OCI-LY1 (cell line): Measurements from ENCODE around the gene TXNIP.
A peak's percentile ranks its signal among the peaks of the same experiment; 100 is the strongest.

Experiments used
- H2AFZ ChIP-seq: fragments of 200-600 bp; sonication (generic), shearing (Covaris generic); 2 replicates; pipeline ENCODE4 v1.6.0; 2014; ENCODE audit warnings: antibody characterized with exemption, mild to moderate bottlenecking, low read length
- H3F3A ChIP-seq: fragments of 200-600 bp; sonication (generic), shearing (Covaris generic); 2 replicates; pipeline ENCODE4 v1.6.0; 2014; ENCODE audit warnings: mild to moderate bottlenecking, antibody characterized with exemption, low read length, moderate library complexity; ENCODE audit not compliant: insufficient read depth
- H3K27ac ChIP-seq: fragments of 200-600 bp; sonication (generic); 2 replicates; pipeline ENCODE4 v1.5.1; 2014; ENCODE audit warnings: low read length, mixed run types, mild to moderate bottlenecking, low read depth; ENCODE audit not compliant: poor library complexity, severe bottlenecking
- H3K27me3 ChIP-seq: fragments of 200-600 bp; sonication (generic); 2 replicates; pipeline ENCODE4 v1.6.0; 2014; ENCODE audit warnings: antibody characterized with exemption, mild to moderate bottlenecking, low read length, moderate library complexity; ENCODE audit not compliant: insufficient read depth
- H3K36me3 ChIP-seq: fragments of 200-600 bp; sonication (generic); 2 replicates; pipeline ENCODE4 v1.6.1; 2014; ENCODE audit warnings: mild to moderate bottlenecking, antibody characterized with exemption, low read length, moderate library complexity, mixed read lengths; ENCODE audit not compliant: insufficient read depth
- H3K4me1 ChIP-seq: fragments of 200-600 bp; sonication (generic); 2 replicates; pipeline ENCODE4 v1.5.1; 2014; ENCODE audit warnings: mild to moderate bottlenecking, low read length, moderate library complexity; ENCODE audit not compliant: insufficient read depth, severe bottlenecking
- H3K4me2 ChIP-seq: fragments of 200-600 bp; sonication (generic), shearing (Covaris generic); 2 replicates; pipeline ENCODE4 v1.6.1; 2014; ENCODE audit warnings: low read length
- H3K4me3 ChIP-seq: fragments of 200-600 bp; sonication (generic); 2 replicates; pipeline ENCODE4 v1.5.1; 2014; ENCODE audit warnings: low read length, low read depth, mild to moderate bottlenecking, mixed read lengths; ENCODE audit not compliant: poor library complexity, severe bottlenecking
- H3K79me2 ChIP-seq: fragments of 200-600 bp; shearing (Covaris generic); 2 replicates; pipeline ENCODE4 v1.6.1; 2016; ENCODE audit warnings: mixed run types, low read length, mixed read lengths; ENCODE audit not compliant: insufficient read depth
- H3K9ac ChIP-seq: fragments of 200-600 bp; sonication (generic), shearing (Covaris generic); 2 replicates; pipeline ENCODE4 v1.6.1; 2014; ENCODE audit warnings: mild to moderate bottlenecking, low read length, mixed read lengths
- H3K9me2 ChIP-seq: fragments of 200-600 bp; sonication (generic), shearing (Covaris generic); 2 replicates; pipeline ENCODE4 v1.6.1; 2014; ENCODE audit warnings: low read depth, mild to moderate bottlenecking, low read length, mixed read lengths
- H3K9me3 ChIP-seq: fragments of 200-600 bp; shearing (Covaris generic); 2 replicates; pipeline ENCODE4 v1.6.1; 2014; ENCODE audit warnings: low read length, mixed read lengths
- H4K20me1 ChIP-seq: fragments of 200-600 bp; sonication (generic), shearing (Covaris generic); 2 replicates; pipeline ENCODE4 v1.6.0; 2016; ENCODE audit warnings: mild to moderate bottlenecking, low read length; ENCODE audit not compliant: insufficient read depth
- EZH2 ChIP-seq: fragments of 200-600 bp; sonication (generic), shearing (Covaris generic); IDR thresholded peaks from 2 replicates; pipeline ENCODE4 v1.8.0; 2017; ENCODE audit warnings: borderline replicate concordance, mixed run types, mild to moderate bottlenecking, antibody characterized with exemption, low read length, moderate library complexity, mixed read lengths
- TF ChIP-seq, protein P1 (sequence below): fragments of 200-600 bp; sonication (generic), shearing (Covaris generic); IDR thresholded peaks from 2 replicates; pipeline ENCODE4 v1.5.1; 2017; ENCODE audit warnings: mild to moderate bottlenecking, antibody characterized with exemption, low read length, moderate library complexity, mixed read lengths

TXNIP gene

DNA sequence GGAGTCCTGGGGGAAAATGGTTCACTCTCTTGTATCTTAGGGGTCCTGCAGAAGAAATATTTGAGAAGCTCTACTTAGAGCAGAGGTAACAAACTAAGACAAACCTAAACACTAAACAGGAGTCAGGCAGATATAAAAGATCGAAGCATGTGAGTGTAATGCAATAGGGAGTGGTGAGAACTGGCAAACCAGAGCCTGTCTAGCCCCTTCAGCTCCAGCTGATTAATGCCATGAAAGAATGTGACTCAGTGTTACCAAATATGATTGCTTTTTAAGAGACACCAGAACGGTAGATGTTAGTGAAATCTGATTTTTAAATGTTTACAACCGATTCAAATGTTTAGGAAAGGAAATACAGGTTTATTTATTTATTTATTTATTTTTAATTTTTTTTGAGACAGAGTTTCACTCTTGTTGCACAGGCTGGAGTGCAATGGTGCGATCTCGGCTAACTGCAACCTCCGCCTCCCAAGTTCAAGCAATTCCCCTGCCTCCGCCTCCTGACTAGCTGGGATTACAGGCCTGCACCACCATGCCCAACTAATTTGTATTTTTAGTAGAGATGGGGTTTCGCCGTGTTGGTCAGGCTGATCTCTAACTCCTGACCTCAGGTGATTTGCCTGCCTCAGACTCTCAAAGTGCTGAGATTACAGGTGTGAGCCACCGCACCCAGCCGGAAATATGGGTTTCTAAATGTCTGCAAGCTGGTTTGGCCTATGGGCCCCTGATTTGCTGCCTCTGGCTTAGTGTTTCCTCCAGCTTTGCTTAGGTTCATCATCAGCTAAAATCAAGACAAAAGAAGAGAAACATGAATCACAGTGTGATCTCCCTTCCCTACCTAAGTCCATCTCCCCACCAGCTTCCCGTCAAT lies 12.2 kb downstream of the TXNIP start:
- Histone ChIP-seq H3K36me3 (no peaks in the 10 kb centered on the region), H3K9me3 (no peaks in the 10 kb centered on the region), H3K27ac (peak overlapping the region; percentile 96), H3K9me2 (no peaks in the 10 kb centered on the region), H3F3A (peaks cover 11% of the 10 kb centered on the region), H3K79me2 (no peaks in the 10 kb centered on the region), H3K4me1 (peaks cover 66% of the 10 kb centered on the region), H2AFZ (no peak overlapping the region), H3K9ac (no peak overlapping the region; the same call in 1 of the 2 replicates), H4K20me1 (no peaks in the 10 kb centered on the region), H3K4me3 (no peak overlapping the region), H3K4me2 (peak overlapping the region; percentile 15; the same call in 1 of the 2 replicates), H3K27me3 (no peaks in the 10 kb centered on the region)
- TF ChIP-seq, protein P1, sequence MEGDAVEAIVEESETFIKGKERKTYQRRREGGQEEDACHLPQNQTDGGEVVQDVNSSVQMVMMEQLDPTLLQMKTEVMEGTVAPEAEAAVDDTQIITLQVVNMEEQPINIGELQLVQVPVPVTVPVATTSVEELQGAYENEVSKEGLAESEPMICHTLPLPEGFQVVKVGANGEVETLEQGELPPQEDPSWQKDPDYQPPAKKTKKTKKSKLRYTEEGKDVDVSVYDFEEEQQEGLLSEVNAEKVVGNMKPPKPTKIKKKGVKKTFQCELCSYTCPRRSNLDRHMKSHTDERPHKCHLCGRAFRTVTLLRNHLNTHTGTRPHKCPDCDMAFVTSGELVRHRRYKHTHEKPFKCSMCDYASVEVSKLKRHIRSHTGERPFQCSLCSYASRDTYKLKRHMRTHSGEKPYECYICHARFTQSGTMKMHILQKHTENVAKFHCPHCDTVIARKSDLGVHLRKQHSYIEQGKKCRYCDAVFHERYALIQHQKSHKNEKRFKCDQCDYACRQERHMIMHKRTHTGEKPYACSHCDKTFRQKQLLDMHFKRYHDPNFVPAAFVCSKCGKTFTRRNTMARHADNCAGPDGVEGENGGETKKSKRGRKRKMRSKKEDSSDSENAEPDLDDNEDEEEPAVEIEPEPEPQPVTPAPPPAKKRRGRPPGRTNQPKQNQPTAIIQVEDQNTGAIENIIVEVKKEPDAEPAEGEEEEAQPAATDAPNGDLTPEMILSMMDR: no peak
- no peak for TF ChIP-seq EZH2

DNA sequence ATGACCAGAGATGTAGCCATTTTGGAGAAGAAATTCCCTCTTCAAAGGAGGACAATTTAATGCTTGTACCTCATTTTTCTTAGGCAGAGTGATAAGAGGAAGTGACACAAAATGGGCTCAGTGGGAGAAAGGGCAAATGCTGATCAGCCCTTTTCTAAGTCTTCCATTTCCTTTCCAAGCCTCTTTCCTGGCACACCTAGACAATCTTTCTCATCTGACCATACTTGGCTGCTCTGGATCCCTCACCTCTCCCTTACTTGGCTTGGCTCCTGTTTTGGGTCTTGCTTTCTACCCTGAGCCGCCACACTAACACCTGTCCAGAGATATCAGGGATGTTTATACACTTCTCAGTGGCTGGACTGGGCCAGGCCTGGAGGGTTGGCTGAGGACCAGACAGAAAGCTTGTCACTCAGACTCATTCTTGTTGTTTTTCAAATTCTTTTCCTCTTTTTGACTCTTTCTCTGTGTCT lies 13.1 kb downstream of the TXNIP start:
- Histone ChIP-seq H3K9me2 (no peaks in the 10 kb centered on the region), H3K4me1 (peaks cover 67% of the 10 kb centered on the region)

DNA sequence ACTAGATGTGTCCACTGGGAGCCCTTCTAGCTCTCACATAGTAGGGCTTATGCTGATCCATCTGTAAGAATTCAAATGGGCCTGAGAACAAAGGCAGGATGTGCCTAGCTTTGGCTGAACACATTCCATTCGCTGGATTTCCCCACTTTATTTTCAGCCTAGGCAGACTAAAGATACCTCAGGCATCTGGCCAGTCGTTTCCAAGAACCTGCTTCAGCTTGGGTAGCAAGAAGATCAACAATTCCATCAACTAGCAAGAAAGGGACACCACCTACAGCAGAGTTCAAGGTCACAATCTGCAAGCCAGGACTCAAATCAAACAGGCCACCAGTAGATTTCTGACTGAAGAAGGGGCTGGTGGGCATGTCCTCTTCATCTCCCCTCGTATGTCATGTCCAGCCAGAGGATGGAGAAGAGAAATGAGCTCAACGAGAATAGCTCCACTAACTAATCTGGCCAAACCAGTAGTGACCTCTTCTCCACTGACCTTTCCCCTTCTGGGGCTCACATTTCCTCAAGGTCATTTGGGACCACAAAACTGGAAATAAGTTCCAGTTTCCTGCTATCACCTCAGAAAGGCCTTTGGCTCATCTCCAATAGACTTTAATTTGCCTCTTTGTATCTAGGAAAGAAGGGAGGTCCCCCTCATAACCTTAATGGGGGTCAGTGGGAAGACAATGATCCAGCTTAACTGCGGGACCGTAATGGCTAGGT lies 14.2 kb downstream of the TXNIP start:
- H3K4me2 ChIP-seq: no peak overlapping the region
- H3K9me3 ChIP-seq: no peaks in the 10 kb centered on the region
- peak overlapping the region; percentile 96 for H3K27ac ChIP-seq
- TF ChIP-seq EZH2: no peak
- TF ChIP-seq, protein P1: no peak
- no peak overlapping the region for H2AFZ ChIP-seq
- peaks cover 5% of the 10 kb centered on the region; the same call in 1 of the 2 replicates for H3K36me3 ChIP-seq
- no peak overlapping the region for H3K9ac ChIP-seq
- H3K27me3 ChIP-seq: no peaks in the 10 kb centered on the region
- H3F3A ChIP-seq: peaks cover 11% of the 10 kb centered on the region
- no peak overlapping the region for H3K4me3 ChIP-seq
- H4K20me1 ChIP-seq: no peaks in the 10 kb centered on the region
- no peaks in the 10 kb centered on the region for H3K79me2 ChIP-seq
- H3K9me2 ChIP-seq: no peaks in the 10 kb centered on the region
- H3K4me1 ChIP-seq: peaks cover 74% of the 10 kb centered on the region

More for the DNA sequence above, 13.1 kb downstream of the TXNIP start:
- Histone ChIP-seq H4K20me1 (no peaks in the 10 kb centered on the region), H3K4me3 (no peak overlapping the region), H3K9me3 (no peaks in the 10 kb centered on the region), H2AFZ (no peak overlapping the region), H3K9ac (peak overlapping the region; percentile 10; the same call in 1 of the 2 replicates), H3F3A (peaks cover 11% of the 10 kb centered on the region), H3K4me2 (no peak overlapping the region; the same call in 1 of the 2 replicates), H3K27me3 (no peaks in the 10 kb centered on the region), H3K79me2 (no peaks in the 10 kb centered on the region), H3K36me3 (peaks cover 5% of the 10 kb centered on the region; the same call in 1 of the 2 replicates), H3K27ac (peak overlapping the region; percentile 96)
- no peak for TF ChIP-seq EZH2
- TF ChIP-seq, protein P1: no peak
